OCI-LY7 (cell line): ENCODE measurements around the gene PHACTR1.

Experiments used
- EZH2phosphoT487 ChIP-seq: fragments of 200-600 bp; sonication (generic); IDR thresholded peaks from 2 replicates; pipeline ENCODE4 v1.6.1; 2018; ENCODE audit warnings: low read depth, borderline replicate concordance, mild to moderate bottlenecking, mixed run types, antibody characterized with exemption, low read length, moderate library complexity, mixed read lengths
- TF ChIP-seq, protein P1 (sequence below): fragments of 200-600 bp; sonication (generic); conservative IDR thresholded peaks from 2 replicates; pipeline ENCODE4 v1.5.1; 2014; ENCODE audit warnings: mild to moderate bottlenecking, antibody characterized with exemption, low read length, moderate library complexity, mixed read lengths

DNA sequence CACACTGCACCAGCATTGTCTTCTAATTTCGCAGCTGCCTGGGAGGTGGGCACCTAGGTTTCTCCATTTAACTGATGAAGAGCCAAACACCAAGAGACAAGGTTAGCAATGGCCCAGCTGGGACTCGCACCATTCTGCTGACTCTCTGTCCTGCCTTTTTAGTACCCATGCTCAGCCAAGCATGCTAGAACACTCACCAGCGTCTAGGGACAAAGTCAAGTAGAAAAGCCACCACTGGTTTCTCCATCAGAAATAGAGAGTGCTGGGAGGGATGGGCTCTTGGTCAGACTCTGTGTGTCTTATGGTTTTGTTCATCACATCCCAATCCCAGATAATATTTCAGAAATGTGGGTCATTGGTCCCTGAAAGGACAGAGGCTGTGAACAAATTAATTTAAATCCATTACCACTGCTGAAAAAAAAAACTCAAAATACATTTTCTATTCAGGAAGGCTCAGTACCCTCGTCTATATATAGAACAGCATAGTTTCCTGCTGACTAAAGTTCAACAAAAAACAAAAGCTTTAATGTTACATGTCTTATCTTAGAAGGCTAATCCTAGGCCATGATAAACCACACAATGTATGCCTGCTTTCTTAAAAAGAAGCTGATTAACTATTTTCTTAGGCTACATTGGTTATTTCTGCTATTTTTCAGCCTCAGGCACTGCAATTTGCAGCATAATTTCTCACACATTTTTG is 500.8 kb downstream of the PHACTR1 start:
- TF ChIP-seq, protein P1, sequence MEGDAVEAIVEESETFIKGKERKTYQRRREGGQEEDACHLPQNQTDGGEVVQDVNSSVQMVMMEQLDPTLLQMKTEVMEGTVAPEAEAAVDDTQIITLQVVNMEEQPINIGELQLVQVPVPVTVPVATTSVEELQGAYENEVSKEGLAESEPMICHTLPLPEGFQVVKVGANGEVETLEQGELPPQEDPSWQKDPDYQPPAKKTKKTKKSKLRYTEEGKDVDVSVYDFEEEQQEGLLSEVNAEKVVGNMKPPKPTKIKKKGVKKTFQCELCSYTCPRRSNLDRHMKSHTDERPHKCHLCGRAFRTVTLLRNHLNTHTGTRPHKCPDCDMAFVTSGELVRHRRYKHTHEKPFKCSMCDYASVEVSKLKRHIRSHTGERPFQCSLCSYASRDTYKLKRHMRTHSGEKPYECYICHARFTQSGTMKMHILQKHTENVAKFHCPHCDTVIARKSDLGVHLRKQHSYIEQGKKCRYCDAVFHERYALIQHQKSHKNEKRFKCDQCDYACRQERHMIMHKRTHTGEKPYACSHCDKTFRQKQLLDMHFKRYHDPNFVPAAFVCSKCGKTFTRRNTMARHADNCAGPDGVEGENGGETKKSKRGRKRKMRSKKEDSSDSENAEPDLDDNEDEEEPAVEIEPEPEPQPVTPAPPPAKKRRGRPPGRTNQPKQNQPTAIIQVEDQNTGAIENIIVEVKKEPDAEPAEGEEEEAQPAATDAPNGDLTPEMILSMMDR = no peak
- no peak for TF ChIP-seq EZH2phosphoT487
